ENCODE data around the gene ACAD9.

ACAD9 gene

GRCh38 chr3:128942161-128942952 lies 62.9 kb downstream of the ACAD9 start:
- no peak for DNase-seq

- no peak for DNase-seq
Observed at GRCh38 chr3:128945041-128945877, 65.8 kb downstream of the ACAD9 start.

GRCh38 chr3:128945878-128946175 lies 66.4 kb downstream of the ACAD9 start:
- no peak for DNase-seq

GRCh38 chr3:128946411-128946810 lies 67.0 kb downstream of the ACAD9 start:
- no peak for DNase-seq

DNA sequence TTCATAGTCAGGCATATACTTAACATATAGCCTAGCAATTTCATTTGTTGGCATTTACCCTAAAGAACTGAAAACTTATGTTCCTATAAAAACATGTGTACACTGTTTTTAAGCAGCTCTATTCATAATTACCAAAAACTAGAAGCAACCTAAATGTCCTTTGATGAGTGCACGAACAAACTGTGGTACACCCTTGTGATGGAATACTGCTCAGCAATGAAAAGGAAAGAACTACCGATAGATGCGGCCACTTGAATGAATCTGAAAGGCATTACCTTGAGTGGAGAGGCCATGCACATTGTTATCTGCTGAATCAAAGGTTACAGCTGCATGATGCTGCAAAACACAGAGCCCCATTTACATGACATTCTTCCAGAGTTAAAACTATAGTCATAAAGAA lies 69.7 kb downstream of the ACAD9 start:
- DNase-seq, result no peak

DNA sequence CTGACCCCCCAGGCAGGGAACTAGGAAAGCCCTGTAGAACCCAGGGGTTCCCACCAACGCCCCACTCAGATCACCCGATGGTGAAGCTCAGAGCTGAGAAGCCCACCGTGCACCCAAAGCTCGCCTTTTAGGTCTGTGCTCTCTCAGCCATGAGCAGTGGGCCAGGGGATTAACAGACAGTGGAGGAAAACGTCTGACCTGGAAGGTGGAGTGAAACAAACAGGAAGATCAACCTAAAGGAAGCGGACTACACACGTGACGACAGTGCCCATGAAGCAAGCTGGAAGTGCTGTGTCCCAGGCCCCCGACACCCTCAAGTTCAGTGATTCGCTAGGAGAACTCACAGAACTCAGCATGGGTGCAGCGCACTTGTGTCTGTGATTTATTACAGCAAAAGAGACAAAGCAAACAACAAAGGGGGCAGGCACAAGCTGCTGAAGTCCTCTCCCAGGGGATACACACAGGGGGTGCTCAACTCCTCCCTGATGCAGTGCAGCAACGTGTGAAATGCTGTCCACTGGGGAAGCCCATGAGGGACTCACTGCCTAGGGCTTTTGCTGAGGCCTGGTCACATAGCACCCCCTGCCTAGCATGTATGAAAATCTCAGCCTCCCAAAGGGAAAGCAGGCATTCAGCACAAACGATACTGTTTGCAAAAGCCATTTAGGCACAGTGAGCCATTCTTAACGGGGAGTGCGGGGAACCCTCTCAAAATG lies 71.0 kb downstream of the ACAD9 start:
- DNase-seq, result peak; percentile 38

DNA sequence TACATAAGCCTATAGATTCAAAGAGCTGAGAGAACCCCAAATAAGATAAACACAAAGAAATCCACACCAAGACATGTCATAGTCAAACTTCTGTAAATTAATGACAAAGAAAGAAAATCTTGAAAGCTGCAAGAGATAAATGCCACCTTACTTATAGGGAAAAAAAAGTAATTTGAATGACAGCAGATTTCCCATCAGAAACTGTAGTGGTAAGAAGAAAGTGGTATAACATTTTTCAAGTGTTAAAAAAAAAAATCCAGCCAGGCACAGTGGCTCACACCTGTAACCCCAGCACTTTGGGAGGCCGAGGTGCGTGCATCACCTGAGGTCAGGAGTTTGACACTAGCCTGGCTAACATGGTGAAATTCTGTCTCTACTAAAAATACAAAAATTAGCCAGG lies 77.0 kb downstream of the ACAD9 start:
- DNase-seq, result no peak
